ENCODE data around the gene PTGDR2.

The PTGDR2 gene

DNA sequence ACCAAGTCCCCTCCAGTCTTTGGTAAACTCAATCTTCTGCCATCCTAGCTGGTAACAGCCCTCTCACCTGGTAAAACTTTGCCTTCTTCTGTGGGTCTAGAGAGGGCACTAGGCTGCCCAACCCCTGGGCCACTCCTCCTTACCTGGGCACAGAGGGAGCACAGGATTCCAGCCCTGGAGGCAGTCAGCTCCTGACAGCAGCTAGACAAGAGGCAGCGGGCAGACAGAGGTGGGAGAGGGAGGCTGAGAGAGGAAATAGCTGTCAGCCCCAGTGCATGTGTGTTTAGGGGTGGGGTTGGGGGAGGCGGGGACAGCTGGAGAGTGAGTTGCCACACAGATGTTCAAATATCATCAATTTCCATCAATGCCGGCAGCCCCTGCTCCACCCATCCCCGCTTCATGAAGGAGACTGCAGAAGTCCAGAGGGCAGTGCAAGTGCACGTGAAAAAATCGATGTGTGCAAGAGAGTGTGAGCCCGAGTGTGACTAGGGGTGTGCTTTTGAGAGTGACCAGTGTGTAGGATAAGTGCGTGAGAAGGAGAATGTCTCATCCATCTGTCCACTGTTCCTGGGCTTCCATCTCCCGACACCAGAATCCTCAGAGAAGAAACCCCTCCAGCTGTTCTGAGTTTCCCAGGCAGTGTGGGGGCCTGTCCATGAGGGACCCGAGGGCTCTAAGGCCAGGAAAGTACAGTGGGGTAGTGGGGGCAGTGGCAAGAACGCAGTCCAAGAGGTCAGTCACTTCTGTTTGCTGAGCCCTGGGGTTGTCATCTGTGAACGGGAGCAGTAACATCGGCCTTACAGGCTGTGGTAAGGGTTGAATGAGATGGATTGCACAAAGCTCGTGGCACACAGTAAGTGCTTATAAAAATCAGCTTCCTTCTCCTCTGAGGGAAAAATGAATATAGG, at the start of gene PTGDR2:
PTGDR2 (minus strand) TSS at position 225 of the 908 bp plus-strand sequence. CDS start 2,228 bp downstream, outside the sequence.
- DNase-seq (ENCODE audit: low read depth, low spot score): no peak

DNA sequence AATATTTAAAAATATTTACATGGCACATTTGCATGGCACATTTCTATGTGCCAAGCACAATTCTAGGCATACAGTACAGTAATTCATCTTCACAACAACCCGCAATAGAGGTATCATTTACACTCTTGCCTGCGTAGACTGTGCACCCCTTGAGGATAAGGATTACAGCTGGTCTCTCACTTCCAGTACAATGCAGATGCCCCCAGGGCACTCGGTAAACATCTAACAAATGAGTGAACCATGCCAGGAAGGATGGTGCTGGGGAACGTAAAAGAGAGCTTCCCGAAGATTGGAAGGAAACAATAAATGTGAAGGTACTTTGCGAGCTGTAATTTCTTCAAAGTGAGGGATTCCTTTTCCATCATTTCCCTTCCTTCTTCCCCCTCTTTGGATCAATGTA, 49.3 kb upstream of the PTGDR2 start:
- no peak for DNase-seq (ENCODE audit: low read depth, low spot score)

DNA sequence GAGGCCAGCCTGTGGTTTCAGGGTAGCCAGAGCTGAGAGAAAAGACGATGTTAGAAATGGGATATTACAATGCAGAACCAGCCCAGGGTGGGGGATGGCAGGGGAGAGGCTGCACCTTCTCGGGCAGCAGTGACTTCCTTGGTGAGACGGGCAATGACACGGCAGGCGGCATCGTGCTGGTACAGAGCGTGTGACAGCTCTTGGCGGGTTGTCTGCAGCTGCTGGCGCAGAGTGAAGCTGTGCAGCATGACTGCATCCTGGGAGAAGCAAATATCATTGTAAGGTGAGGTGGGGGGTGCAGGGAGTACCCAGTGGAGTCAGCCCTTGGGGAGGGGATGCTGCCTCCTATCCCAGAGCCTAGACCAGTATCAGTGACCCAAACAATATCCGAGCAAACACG, 46.9 kb upstream of the PTGDR2 start:
- no peak for DNase-seq (ENCODE audit: low read depth, low spot score)

DNA sequence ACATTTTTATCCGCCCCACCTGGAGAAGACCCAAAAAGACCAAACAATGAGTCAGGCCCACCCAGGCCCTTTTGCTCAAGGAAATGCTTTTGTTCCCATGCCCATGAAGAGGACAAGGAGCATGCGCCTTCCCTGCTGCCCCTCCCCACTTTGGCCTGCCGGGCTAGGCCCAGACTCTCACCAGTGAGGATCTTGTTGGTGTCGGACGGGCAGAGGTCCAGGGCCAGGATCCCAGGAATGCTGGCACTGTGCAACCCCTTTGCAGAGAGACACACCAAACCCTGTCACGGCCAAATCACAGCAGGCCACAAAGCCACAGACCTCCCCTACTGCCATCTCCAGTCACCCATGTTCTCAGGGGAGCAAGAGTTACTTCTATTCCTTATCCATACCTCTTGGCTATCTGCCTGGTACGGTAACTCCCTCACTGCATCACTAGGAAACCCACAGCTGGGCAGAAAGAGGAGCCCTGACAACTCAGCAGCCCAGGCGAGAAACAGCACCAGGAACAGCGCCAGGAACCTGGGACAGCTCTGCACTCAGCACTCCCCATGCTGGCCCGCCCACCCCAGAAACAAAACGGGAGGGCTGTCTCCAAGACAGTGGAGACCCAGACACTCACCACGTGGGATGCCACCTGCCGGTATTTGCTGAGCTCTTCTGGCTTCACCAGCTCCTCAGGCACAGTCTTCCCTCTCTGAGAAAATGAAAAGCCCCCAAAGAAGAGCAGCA, 45.1 kb upstream of the PTGDR2 start:
- DNase-seq (ENCODE audit: low read depth, low spot score): no peak

DNA sequence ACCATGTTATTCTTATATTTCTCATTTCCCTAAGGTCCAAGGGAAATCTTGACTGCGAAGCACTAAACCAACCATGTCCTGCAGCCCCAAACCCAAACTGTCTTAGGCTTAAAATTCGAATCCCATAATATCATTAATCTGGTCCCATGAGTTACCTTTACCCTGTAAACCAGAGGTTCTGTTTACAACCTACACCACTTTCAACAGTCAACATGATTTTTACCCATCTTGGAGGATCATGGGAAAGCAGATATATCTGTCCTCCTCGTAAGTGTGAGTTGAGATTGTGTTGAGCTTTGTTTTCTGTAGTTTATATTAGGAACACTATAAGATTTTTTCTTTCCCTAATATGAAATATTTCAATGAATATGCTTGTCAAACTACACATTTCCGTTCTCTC, 44.2 kb upstream of the PTGDR2 start:
- no peak for DNase-seq (ENCODE audit: low read depth, low spot score)

DNA sequence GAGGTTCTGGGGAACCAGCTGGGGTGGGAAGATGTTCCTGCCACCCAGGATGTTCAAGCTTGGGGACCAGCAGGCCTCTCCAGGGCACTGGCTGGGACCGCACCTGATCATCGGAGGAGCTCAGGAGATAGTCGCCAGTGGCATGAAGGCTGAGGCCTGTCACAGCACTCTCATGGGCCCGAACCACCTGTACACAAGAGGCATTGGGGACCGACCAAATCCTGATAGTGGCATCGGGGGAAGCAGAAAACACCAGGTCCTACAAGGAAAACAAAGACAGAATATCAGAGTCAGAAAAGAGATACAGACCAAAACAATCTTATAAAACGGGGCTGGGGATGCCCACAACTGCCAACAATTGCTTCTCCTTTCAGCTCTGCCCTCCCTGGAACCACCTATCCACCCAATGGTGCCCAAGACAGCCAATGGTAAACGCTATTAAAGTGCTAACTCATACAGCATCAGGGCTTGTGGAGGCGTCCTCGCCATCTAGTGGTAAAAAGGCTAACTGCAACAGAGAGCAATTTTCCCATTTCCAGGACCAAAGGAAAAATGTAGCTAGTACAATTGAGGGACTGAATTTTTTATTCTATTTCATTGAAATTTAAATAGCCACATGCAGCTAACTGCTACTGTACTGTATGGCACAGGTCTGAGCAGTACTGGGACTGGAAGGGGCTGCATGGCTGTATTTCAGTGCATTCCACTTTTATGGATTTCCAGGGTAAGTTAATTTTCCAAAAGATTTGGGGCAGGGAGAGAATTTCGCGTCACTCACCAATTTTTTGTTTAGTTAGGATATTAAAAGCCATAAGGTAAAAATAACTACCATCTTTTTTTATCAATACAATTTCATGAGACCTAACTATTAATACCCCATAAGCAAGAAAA, 43.5 kb upstream of the PTGDR2 start:
- no peak for DNase-seq (ENCODE audit: low read depth, low spot score)

DNA sequence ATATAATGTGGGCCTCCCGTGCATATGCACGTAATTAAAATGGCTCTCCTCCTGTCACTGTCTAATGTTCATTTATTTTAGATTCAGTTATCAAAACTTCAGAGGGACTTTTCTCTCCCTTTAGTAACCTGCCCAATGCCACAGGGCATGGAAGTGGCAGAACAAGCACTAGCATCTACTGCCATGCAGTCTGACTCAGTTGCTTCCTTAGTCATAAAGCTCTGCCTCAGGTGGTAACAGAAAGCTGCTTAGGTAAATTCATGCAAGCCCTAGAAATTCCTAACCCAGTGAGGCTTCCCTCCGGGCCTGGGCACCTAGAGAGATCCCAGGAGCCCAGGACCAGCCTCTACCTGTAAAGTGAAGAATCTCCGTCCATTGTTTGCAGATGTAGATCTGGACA, 41.7 kb upstream of the PTGDR2 start:
- no peak for DNase-seq (ENCODE audit: low read depth, low spot score)

DNA sequence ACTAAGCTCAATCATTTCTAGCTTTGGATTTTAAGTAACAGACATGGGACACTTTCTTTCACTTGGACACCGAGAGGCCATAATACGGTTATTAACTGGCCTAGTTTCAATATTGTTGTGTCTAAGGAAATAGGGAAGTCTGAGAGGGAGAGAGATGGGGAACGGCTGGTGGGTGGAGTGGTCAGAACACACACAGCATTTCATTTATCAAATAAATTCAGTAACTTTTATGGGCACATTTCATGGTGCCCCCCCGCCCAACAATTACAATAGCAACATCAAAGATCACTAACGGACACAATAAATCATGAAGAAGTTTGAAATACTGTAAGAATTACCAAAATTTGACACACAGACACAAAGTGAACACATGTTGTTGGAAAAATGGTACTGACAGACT, 39.9 kb upstream of the PTGDR2 start:
- DNase-seq (ENCODE audit: low read depth, low spot score): no peak

DNA sequence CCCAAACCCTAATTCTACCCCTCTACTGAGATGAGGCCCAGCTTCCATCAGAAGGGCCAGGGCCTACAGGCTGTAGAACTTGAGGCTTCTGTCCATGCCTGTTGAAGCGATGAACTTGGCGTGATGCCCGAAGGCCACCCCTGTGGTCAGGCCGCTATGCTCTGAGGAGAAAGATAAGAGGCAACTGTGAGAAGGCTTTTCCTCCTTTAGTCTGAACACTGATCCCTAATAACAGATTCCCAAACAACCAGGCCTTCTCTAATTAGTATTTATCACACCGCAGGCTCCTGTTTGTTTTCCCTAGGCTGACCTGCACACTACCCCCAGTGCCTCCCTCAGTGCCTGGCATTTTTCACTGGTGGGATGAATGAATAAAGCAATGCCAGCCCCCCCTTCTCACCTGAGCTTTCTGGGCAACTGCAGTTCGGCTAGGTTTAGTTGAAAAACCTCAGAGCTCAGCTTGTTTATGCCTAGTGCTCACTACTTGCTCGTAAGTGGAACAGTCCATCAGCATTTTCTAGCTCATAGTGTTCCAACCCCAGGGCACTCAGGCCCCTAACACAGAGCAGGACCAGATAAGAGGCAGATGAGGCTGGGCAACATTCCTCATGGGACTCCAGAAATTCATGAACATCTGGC, 35.5 kb upstream of the PTGDR2 start:
- no peak for DNase-seq (ENCODE audit: low read depth, low spot score)

DNA sequence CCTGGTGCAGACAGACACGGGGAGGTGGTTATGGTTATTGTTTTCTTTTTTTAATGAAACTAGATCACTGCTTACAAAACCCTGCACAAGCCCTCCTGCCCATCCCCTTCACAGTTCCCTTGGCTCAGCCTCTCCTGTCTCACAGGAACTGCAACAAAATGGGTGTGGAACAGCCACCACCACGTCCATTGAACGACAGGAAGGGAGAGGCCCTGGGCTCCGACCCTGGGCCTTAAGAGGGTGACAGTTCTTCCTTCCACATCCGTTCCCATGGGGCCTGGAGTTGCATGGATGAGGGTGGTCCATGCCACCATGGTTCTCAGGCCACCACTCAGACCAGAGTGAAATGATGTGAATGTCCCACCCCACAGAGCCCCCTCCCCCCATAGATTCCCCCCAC, 34.9 kb upstream of the PTGDR2 start:
- no peak for DNase-seq (ENCODE audit: low read depth, low spot score)

DNA sequence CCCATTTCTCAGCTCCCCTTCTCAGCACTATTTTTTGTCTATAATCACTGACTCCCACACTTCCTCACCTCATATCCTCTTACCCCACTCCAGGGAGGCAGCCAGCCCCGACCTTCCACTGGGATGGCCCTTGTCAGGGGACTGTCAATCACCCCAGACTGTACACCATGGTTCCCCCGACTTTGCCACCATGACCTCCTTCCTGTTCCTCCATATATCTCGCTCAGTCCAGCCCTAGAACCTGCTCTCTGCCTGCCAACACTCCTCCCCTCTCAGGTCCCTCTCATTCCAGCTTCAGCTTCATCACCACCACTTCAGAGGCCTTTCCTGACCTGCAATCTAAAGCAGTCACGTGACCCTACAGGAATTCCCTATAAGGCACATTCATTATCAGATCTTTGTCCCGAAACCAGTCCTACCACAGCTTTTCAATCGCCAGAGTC, 34.1 kb upstream of the PTGDR2 start:
- no peak for DNase-seq (ENCODE audit: low read depth, low spot score)

DNA sequence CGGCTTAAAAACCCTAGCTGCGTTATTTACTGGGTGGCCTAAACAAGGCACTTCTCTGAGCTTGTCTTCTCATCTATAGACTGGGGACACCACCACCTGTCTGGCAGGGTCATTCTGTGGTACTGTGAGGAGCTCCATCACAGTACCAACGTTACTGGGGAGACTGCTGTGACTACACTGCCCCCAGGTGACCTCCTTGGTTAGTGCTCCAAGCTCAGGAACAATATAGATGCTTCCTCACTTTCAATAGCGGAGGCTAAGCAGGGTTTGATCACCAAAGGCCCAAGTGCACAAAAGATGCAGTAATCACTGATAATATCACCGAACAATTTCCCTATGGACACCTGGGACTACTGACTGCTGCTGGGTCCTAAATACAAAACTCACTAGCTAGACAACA, 31.8 kb upstream of the PTGDR2 start:
- DNase-seq (ENCODE audit: low read depth, low spot score): no peak

DNA sequence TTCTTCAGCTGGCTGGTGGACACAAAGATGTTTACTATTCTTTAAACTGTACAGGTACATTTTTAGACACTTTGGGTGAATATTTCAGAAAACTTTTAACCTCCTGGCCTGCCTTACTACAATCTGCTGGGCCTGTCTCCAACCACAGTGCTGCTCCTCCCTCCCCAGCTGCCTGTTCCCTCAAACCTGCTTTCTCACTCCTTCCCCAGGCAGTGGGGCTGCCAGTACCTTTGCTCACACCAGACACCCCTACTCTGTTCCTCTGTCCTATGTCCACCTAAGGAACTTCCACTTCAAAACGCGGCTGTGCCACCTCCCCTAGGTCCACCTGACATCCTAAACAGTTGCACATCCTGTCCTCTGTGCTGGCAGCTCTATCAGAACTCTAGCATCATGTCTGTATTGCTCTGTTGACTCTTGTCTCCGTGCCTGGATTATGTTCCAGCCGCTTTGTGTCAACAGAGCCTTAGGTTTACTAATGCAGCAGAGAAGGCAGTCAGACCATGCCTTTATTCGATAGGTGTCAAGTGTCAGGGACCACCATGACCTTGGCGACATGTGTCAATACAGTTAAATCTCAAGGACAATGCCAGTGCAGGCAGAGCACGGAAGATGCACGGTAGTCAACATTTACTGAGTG, 25.0 kb upstream of the PTGDR2 start:
- no peak for DNase-seq (ENCODE audit: low read depth, low spot score)

DNA sequence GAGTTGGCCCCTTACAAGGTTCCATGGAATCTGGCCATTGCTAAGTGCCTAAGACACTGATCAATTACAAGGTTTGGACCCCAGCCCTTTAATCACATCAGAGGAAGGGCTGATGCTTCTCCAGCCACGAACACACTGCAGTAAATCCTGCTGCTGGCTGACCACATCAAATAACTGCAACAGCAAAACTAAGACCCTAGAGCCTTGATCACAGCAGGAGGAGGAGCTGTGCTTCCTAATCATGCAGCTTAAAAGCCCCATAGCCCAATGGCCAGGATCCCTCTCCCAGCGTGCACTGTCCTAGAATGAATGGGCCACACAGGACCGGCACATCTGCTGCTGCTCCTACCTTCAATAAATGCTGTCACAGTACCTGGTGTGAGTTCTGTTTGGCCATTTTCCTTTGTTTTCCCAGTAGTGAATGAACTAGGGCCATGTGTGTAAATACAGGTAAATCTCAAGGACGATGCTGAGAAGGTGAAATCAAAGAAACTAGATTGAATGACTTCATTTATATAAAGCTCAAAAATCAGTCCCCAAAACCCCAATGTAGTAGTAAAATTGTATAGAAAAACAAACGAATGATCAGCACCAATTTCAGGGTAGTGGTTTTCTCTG, 24.3 kb upstream of the PTGDR2 start:
- DNase-seq (ENCODE audit: low read depth, low spot score): no peak

DNA sequence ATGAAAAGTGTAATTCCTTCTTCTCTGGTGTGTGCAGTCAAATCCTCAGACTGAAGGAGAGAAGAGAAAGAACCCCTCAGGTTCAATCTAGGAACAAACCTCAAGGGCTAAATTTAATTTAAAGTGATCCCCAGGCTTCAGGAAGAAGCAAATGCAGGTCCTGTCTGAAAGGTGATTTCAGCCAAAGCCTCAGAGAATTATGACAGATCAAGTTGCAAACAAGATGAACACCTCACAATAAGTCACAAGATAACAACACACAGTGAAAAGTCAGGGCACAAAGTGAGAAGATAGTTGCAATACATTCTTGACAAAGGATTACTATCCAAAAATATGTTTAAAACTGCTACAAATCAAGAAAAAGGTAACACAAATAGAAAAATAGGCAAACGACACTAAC, 23.4 kb upstream of the PTGDR2 start:
- no peak for DNase-seq (ENCODE audit: low read depth, low spot score)

DNA sequence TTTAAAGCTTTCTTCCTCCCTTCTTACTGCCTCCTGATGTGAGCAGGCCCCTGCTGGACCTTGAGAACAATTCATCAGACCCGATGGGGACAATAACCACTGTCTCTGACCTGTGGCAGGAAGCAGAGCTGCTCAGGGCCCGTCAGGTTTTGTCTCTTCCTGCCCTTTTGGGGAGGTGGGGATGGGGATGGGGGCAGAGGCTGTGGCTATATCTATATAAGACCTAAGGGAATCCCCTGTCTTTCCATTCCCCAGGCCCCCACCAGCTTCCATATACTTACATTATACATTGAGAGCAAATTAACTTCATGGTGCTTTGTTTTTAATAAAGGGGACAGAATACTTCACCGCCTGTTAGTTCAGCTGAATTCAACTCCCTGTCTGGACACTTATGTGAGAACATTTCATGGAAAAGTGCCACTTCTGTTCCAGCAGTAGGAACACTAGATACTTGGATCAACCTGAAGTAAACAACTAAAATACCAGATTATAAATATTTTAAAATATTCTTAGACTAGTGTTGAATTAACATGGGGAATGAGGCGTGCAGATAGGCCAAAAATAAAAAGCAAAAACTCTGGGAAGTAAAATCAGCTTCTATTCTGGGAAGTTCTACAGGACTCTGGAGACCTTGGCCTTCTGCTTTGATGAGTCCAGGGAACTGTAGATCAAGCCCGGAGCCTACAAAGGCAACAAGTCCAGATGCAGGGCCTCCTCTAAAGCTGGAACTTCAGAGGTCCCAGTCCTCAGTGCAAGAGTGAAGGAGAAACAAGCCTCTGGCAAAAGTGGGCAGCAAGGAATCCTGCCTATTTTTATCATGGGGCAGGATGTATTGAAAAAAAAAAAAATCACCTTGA, 22.7 kb upstream of the PTGDR2 start:
- DNase-seq (ENCODE audit: low read depth, low spot score): no peak

DNA sequence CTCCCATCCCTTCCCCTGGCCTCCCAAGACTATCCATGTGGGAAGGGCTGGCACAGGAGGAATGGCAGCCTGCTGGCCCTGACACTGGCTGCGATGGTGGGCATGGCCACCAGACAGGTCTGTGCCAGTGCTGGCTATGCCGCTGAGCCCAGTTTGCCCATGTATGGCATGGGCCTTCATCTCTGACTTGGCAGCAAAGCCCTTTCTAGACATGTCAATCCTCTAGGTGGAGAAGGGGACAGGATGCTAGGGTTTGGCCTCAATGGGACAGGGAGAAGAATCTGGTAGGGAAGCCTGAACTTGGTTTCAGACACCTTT, 20.4 kb upstream of the PTGDR2 start:
- DNase-seq (ENCODE audit: low read depth, low spot score): no peak

DNA sequence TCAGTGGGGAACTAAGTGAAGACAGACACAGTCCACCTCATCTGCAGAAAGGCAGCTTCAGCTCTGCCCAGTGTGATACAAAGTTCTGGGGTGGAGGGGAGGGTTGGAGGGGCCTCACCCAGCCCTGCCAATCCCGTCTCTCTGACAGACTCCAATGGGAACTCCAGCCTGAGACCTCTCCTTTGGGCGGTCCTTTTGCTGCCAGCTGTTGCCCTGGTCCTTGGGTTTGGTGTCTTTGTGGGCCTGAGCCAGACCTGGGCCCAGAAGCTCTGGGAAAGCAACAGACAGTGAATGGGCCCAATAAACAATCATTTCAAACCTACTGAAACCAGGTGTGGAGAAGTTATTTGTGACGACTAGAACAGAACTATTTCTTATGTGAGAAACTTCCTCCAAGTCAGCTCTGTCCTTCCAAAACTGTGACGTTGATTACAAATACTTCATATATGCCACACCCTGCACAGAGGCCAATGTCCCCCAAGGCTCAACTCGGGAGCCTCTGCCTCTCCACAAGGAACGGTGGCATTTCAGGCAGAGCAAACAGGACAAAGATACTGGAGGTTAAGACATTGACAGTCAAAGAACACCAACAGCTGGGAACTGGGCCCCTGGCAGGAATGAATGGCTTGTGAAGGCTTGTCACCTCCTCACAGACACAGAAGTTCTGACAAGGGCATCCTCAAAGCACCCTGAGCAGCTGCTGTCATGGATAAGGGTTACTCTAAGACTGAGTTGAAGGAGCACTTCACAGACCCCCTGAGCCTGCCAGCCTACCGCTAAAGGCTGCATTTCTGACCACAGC, 19.8 kb upstream of the PTGDR2 start:
- no peak for DNase-seq (ENCODE audit: low read depth, low spot score)
